Measurements from ENCODE around the gene NUSAP1. TPM values are rescaled to one million over a fixed set of nuclear protein-coding genes. Genes with fewer than 3 reads are reported as not detected.
"Not testable (repeated sequence)": the region's sequence is repeated elsewhere in the genome, so short reads cannot be mapped to it uniquely, and the experiment has no call there.

Gene NUSAP1
- total RNA-seq, 1 donor from 2014 or later = 16.9 TPM

GRCh38 chr15:41350057-41350717 lies 17.5 kb downstream of the NUSAP1 start:
- no peaks in the 10 kb centered on the region for H3K4me1 Mint-ChIP-seq (ENCODE audit: unreplicated experiment)
- no peak overlapping the region for H3K4me3 Mint-ChIP-seq (ENCODE audit: unreplicated experiment)
- no peaks in the 10 kb centered on the region for H3K9me3 Mint-ChIP-seq (ENCODE audit: unreplicated experiment)
- no peak for TF ChIP-seq CTCF (IDR thresholded peaks at IDR 0.05; ENCODE audit: unreplicated experiment)
- no peak for DNase-seq (ENCODE audit: low spot score)
- H3K36me3 Mint-ChIP-seq (ENCODE audit: low read depth, unreplicated experiment) = peaks cover 5% of the 10 kb centered on the region
- H3K27ac Mint-ChIP-seq (ENCODE audit: unreplicated experiment) = no peak overlapping the region
- peaks cover 2% of the 10 kb centered on the region for H3K27me3 Mint-ChIP-seq (ENCODE audit: unreplicated experiment)

GRCh38 chr15:41354371-41354770 lies 21.7 kb downstream of the NUSAP1 start:
- Mint-ChIP-seq H3K27ac (ENCODE audit: unreplicated experiment) (no peak overlapping the region), H3K9me3 (ENCODE audit: unreplicated experiment) (no peaks in the 10 kb centered on the region), H3K4me3 (ENCODE audit: unreplicated experiment) (no peak overlapping the region), H3K27me3 (ENCODE audit: unreplicated experiment) (peaks cover 5% of the 10 kb centered on the region), H3K36me3 (ENCODE audit: low read depth, unreplicated experiment) (no peaks in the 10 kb centered on the region), H3K4me1 (ENCODE audit: unreplicated experiment) (no peaks in the 10 kb centered on the region)
- no peak for TF ChIP-seq CTCF (IDR thresholded peaks at IDR 0.05; ENCODE audit: unreplicated experiment)
- DNase-seq (ENCODE audit: low spot score) = no peak

GRCh38 chr15:41367418-41367817 lies 34.7 kb downstream of the NUSAP1 start:
- H3K36me3 Mint-ChIP-seq (ENCODE audit: low read depth, unreplicated experiment) = peaks cover 7% of the 10 kb centered on the region

GRCh38 chr15:41377978-41378377 lies 45.3 kb downstream of the NUSAP1 start:
- Mint-ChIP-seq H3K36me3 (ENCODE audit: low read depth, unreplicated experiment) (peaks cover 25% of the 10 kb centered on the region), H3K27me3 (ENCODE audit: unreplicated experiment) (no peaks in the 10 kb centered on the region), H3K4me1 (ENCODE audit: unreplicated experiment) (no peaks in the 10 kb centered on the region), H3K4me3 (ENCODE audit: unreplicated experiment) (no peak overlapping the region), H3K9me3 (ENCODE audit: unreplicated experiment) (no peaks in the 10 kb centered on the region), H3K27ac (ENCODE audit: unreplicated experiment) (no peak overlapping the region)
- no peak for TF ChIP-seq CTCF (IDR thresholded peaks at IDR 0.05; ENCODE audit: unreplicated experiment)
- no peak for DNase-seq (ENCODE audit: low spot score)

More at GRCh38 chr15:41367418-41367817, 34.7 kb downstream of the NUSAP1 start:
- Mint-ChIP-seq H3K27me3 (ENCODE audit: unreplicated experiment) (no peaks in the 10 kb centered on the region), H3K4me3 (ENCODE audit: unreplicated experiment) (no peak overlapping the region), H3K4me1 (ENCODE audit: unreplicated experiment) (no peaks in the 10 kb centered on the region), H3K27ac (ENCODE audit: unreplicated experiment) (no peak overlapping the region), H3K9me3 (ENCODE audit: unreplicated experiment) (no peaks in the 10 kb centered on the region)
- no peak for DNase-seq (ENCODE audit: low spot score)
- no peak for TF ChIP-seq CTCF (IDR thresholded peaks at IDR 0.05; ENCODE audit: unreplicated experiment)

GRCh38 chr15:41383974-41384749 lies 51.5 kb downstream of the NUSAP1 start:
- H3K4me1 Mint-ChIP-seq (ENCODE audit: unreplicated experiment); H3K9me3 Mint-ChIP-seq (ENCODE audit: unreplicated experiment); DNase-seq (ENCODE audit: low spot score); H3K27me3 Mint-ChIP-seq (ENCODE audit: unreplicated experiment); H3K4me3 Mint-ChIP-seq (ENCODE audit: unreplicated experiment); H3K27ac Mint-ChIP-seq (ENCODE audit: unreplicated experiment): not testable (repeated sequence)
- peaks cover 18% of the 10 kb centered on the region for H3K36me3 Mint-ChIP-seq (ENCODE audit: low read depth, unreplicated experiment)
